ENCODE measurements around the gene CMKLR1. TPM values are rescaled to one million over a fixed set of nuclear protein-coding genes. Genes with fewer than 3 reads are reported as not detected.

CMKLR1 gene
- total RNA-seq, 1 experiment from 2014 or later: 0.66 TPM

DNA sequence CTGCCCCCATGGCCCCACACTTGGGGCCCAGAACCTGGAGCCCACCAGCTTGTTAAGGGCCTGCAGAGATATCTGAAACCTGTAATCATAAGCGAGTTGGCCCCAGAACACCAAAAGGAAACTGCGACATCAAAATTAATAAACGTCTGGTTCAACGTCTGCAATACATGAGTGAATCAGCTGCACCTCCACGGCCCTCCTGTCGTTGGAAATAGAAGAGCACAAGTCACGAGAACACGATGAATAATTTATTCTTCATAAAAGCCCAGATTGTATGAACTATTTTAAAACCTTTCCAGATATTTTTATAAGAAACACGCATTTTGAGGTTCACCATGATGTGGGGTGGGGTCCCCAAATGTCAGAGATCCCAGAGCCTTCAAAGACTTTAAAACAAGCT lies 9.7 kb upstream of the CMKLR1 start:
- no peak overlapping the region for H2BK12ac ChIP-seq (ENCODE audit: insufficient read length, low read depth, low read length)
- no peaks in the 10 kb centered on the region for H4K20me1 ChIP-seq (ENCODE audit: control insufficient read depth, insufficient read depth, insufficient read length)
- H3K79me1 ChIP-seq (ENCODE audit: insufficient read depth, low read depth, low read length, poor library complexity, severe bottlenecking): no peaks in the 10 kb centered on the region
- no peaks in the 10 kb centered on the region for H3K27me3 Mint-ChIP-seq (ENCODE audit: low read depth)
- no peak overlapping the region for H3K23ac ChIP-seq (ENCODE audit: insufficient read length, low read depth, low read length)
- H3K4me2 ChIP-seq (ENCODE audit: insufficient read depth, insufficient read length, low read length): no peak overlapping the region
- H3K36me3 Mint-ChIP-seq (ENCODE audit: insufficient read depth in 1 of 3, low read depth in 3 of 3): no peaks in the 10 kb centered on the region
- no peaks in the 10 kb centered on the region for H3K23me2 ChIP-seq (ENCODE audit: insufficient read length, low read depth, low read length, poor library complexity, severe bottlenecking)
- no peak overlapping the region for H4K5ac ChIP-seq (ENCODE audit: insufficient read length, low read depth, low read length)
- H2BK20ac ChIP-seq (ENCODE audit: low read depth, low read length, poor library complexity, severe bottlenecking): no peak overlapping the region
- H3K18ac ChIP-seq (ENCODE audit: insufficient read length, low read depth, low read length): no peak overlapping the region
- no peak overlapping the region for H4K91ac ChIP-seq (ENCODE audit: insufficient read length, low read depth, low read length)
- H3T11ph ChIP-seq (ENCODE audit: low read length): no peak overlapping the region
- H3K9me3 Mint-ChIP-seq: peaks cover 2 to 3% of the 10 kb centered on the region in 2 experiments; a peak in 2 of 5 replicates
- H3K4me3 Mint-ChIP-seq: no peak overlapping the region
- no peak overlapping the region for H4K8ac ChIP-seq (replicated peaks; ENCODE audit: insufficient read length, low read depth, low read length)
- no peak overlapping the region for H3K9ac ChIP-seq (ENCODE audit: extremely low read depth, insufficient read length, low read length)
- WGBS (ENCODE audit: extremely low coverage, insufficient read length, low lambda C conversion rate): no CpG with 5 or more reads among the region's 9 CpGs
- no peaks in the 10 kb centered on the region for H3K4me1 ChIP-seq (ENCODE audit: insufficient read depth, low read length)
- H2BK5ac ChIP-seq (ENCODE audit: insufficient read length, low read length): no peak overlapping the region
- H3K27me3 ChIP-seq (ENCODE audit: insufficient read depth, low read length): no peaks in the 10 kb centered on the region
- H3K4ac ChIP-seq (ENCODE audit: low read depth, low read length): no peak overlapping the region
- H3K14ac ChIP-seq (ENCODE audit: insufficient read depth, low read length): no peak overlapping the region
- DNase-seq: no peak
- H2BK15ac ChIP-seq (ENCODE audit: low read depth, low read length): no peak overlapping the region
- H3K27ac ChIP-seq (ENCODE audit: insufficient read length, low read depth, low read length): no peak overlapping the region
- no peak overlapping the region for H2AK5ac ChIP-seq (ENCODE audit: insufficient read length, low read length)
- H3K9me3 ChIP-seq (ENCODE audit: control insufficient read depth, low read depth, low read length): no peaks in the 10 kb centered on the region
- TF ChIP-seq, protein P1, sequence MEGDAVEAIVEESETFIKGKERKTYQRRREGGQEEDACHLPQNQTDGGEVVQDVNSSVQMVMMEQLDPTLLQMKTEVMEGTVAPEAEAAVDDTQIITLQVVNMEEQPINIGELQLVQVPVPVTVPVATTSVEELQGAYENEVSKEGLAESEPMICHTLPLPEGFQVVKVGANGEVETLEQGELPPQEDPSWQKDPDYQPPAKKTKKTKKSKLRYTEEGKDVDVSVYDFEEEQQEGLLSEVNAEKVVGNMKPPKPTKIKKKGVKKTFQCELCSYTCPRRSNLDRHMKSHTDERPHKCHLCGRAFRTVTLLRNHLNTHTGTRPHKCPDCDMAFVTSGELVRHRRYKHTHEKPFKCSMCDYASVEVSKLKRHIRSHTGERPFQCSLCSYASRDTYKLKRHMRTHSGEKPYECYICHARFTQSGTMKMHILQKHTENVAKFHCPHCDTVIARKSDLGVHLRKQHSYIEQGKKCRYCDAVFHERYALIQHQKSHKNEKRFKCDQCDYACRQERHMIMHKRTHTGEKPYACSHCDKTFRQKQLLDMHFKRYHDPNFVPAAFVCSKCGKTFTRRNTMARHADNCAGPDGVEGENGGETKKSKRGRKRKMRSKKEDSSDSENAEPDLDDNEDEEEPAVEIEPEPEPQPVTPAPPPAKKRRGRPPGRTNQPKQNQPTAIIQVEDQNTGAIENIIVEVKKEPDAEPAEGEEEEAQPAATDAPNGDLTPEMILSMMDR (conservative IDR thresholded peaks at IDR 0.05): no peak
- no peak overlapping the region for H2BK120ac ChIP-seq (ENCODE audit: low read depth, low read length, poor library complexity, severe bottlenecking)
- no peak overlapping the region for H2AFZ ChIP-seq (ENCODE audit: low read length)
- no peaks in the 10 kb centered on the region for H3K79me2 ChIP-seq (ENCODE audit: insufficient read depth, low read length)
- H3K56ac ChIP-seq (ENCODE audit: insufficient read length, low read depth, low read length): no peak overlapping the region
- peaks cover 0 to 19% of the 10 kb centered on the region in 2 experiments for H3K4me1 Mint-ChIP-seq
- no peak overlapping the region for H3K27ac Mint-ChIP-seq

Data from H9 (cell line).